ACC112 (cell line): Measurements from ENCODE around the gene LCT.

Source experiments
- H2AFZ ChIP-seq: fragments of 200-600 bp; sonication (generic); one replicate; pipeline ENCODE4 v1.6.0; 2017; ENCODE audit warnings: antibody characterized with exemption, low read length; ENCODE audit not compliant: unreplicated experiment
- H3K27ac ChIP-seq: fragments of 200-600 bp; sonication (generic); 2 replicates; pipeline ENCODE4 v1.5.1; 2014; ENCODE audit warnings: low read depth, mild to moderate bottlenecking, antibody characterized with exemption, low read length, moderate library complexity
- H3K27me3 ChIP-seq: fragments of 200-600 bp; sonication (generic); 2 replicates; pipeline ENCODE4 v1.6.1; 2014; ENCODE audit warnings: mild to moderate bottlenecking, antibody characterized with exemption, low read length, moderate library complexity, mixed read lengths; ENCODE audit not compliant: insufficient read depth
- H3K36me3 ChIP-seq: fragments of 200-600 bp; sonication (generic); 2 replicates; pipeline ENCODE4 v1.6.1; 2016; ENCODE audit warnings: mild to moderate bottlenecking, antibody characterized with exemption, low read length, moderate library complexity, mixed read lengths; ENCODE audit not compliant: insufficient read depth
- H3K4me1 ChIP-seq: fragments of 200-600 bp; sonication (generic); one replicate; pipeline ENCODE4 v1.6.1; 2016; ENCODE audit warnings: low read length, mixed read lengths; ENCODE audit not compliant: insufficient read depth, unreplicated experiment, control insufficient read depth
- H3K4me3 ChIP-seq: fragments of 200-600 bp; sonication (generic); 2 replicates; pipeline ENCODE4 v1.5.1; 2014; ENCODE audit warnings: mild to moderate bottlenecking, low read depth, low read length
- H3K79me2 ChIP-seq: fragments of 200-600 bp; sonication (generic); one replicate; pipeline ENCODE4 v1.6.0; 2016; ENCODE audit warnings: low read length; ENCODE audit not compliant: control insufficient read depth, unreplicated experiment, insufficient read depth

The LCT gene

GRCh38 chr2:135853401-135853800 is 16.4 kb upstream of the LCT start:
- no peaks in the 10 kb centered on the region for H3K79me2 ChIP-seq
- no peaks in the 10 kb centered on the region for H3K27me3 ChIP-seq
- no peak overlapping the region for H2AFZ ChIP-seq
- H3K36me3 ChIP-seq: peaks cover 35% of the 10 kb centered on the region
- no peak overlapping the region for H3K4me3 ChIP-seq
- H3K4me1 ChIP-seq: no peaks in the 10 kb centered on the region
- H3K27ac ChIP-seq: no peak overlapping the region

- Histone ChIP-seq H3K79me2 (no peaks in the 10 kb centered on the region), H3K4me3 (no peak overlapping the region), H2AFZ (no peak overlapping the region), H3K4me1 (no peaks in the 10 kb centered on the region), H3K36me3 (peaks cover 28% of the 10 kb centered on the region), H3K27ac (no peak overlapping the region), H3K27me3 (no peaks in the 10 kb centered on the region)
These were observed 14.9 kb upstream of the LCT start for GRCh38 chr2:135851858-135852257.

- no peak overlapping the region for H2AFZ ChIP-seq
- H3K4me3 ChIP-seq: no peak overlapping the region
- H3K79me2 ChIP-seq: no peaks in the 10 kb centered on the region
- no peak overlapping the region for H3K27ac ChIP-seq
- H3K36me3 ChIP-seq: peaks cover 21% of the 10 kb centered on the region
- H3K27me3 ChIP-seq: no peaks in the 10 kb centered on the region
- no peaks in the 10 kb centered on the region for H3K4me1 ChIP-seq
These were observed 14.1 kb upstream of the LCT start for GRCh38 chr2:135850892-135851668.

GRCh38 chr2:135849087-135849486 is 12.1 kb upstream of the LCT start:
- H2AFZ ChIP-seq: no peak overlapping the region
- peaks cover 33% of the 10 kb centered on the region for H3K36me3 ChIP-seq
- no peaks in the 10 kb centered on the region for H3K27me3 ChIP-seq
- no peaks in the 10 kb centered on the region for H3K4me1 ChIP-seq
- H3K79me2 ChIP-seq: no peaks in the 10 kb centered on the region
- H3K4me3 ChIP-seq: no peak overlapping the region
- H3K27ac ChIP-seq: no peak overlapping the region

GRCh38 chr2:135845997-135846396 is 9.0 kb upstream of the LCT start:
- Histone ChIP-seq H3K79me2 (no peaks in the 10 kb centered on the region), H3K4me3 (no peak overlapping the region), H3K27ac (no peak overlapping the region), H3K36me3 (peaks cover 32% of the 10 kb centered on the region), H3K4me1 (peaks cover 13% of the 10 kb centered on the region), H2AFZ (no peak overlapping the region), H3K27me3 (no peaks in the 10 kb centered on the region)

GRCh38 chr2:135845257-135845656 is 8.3 kb upstream of the LCT start:
- peaks cover 29% of the 10 kb centered on the region for H3K36me3 ChIP-seq
- no peaks in the 10 kb centered on the region for H3K79me2 ChIP-seq
- peaks cover 18% of the 10 kb centered on the region for H3K4me1 ChIP-seq
- no peak overlapping the region for H2AFZ ChIP-seq
- no peak overlapping the region for H3K4me3 ChIP-seq
- no peaks in the 10 kb centered on the region for H3K27me3 ChIP-seq
- H3K27ac ChIP-seq: no peak overlapping the region

- Histone ChIP-seq H3K27me3 (no peaks in the 10 kb centered on the region), H3K36me3 (peaks cover 25% of the 10 kb centered on the region), H3K4me3 (no peak overlapping the region), H2AFZ (no peak overlapping the region), H3K27ac (no peak overlapping the region), H3K4me1 (peaks cover 25% of the 10 kb centered on the region), H3K79me2 (no peaks in the 10 kb centered on the region)
These were observed 7.4 kb upstream of the LCT start for GRCh38 chr2:135844301-135844895.

GRCh38 chr2:135843671-135844070 is 6.7 kb upstream of the LCT start:
- H3K36me3 ChIP-seq: peaks cover 19% of the 10 kb centered on the region
- no peak overlapping the region for H2AFZ ChIP-seq
- H3K4me1 ChIP-seq: peaks cover 29% of the 10 kb centered on the region
- H3K79me2 ChIP-seq: no peaks in the 10 kb centered on the region
- H3K4me3 ChIP-seq: no peak overlapping the region
- H3K27ac ChIP-seq: no peak overlapping the region
- no peaks in the 10 kb centered on the region for H3K27me3 ChIP-seq

- Histone ChIP-seq H2AFZ (peak overlapping the region; percentile 49), H3K36me3 (peaks cover 12% of the 10 kb centered on the region), H3K79me2 (no peaks in the 10 kb centered on the region), H3K27me3 (no peaks in the 10 kb centered on the region), H3K27ac (peak overlapping the region; percentile 49), H3K4me1 (peaks cover 29% of the 10 kb centered on the region), H3K4me3 (peak overlapping the region; percentile 69)
These were observed 3.6 kb upstream of the LCT start for GRCh38 chr2:135840601-135841000.

- H2AFZ ChIP-seq: no peak overlapping the region
- H3K27ac ChIP-seq: 0 out of 2 replicates have a peak overlapping the region, but pooled peaks have one; percentile 8
- no peaks in the 10 kb centered on the region for H3K27me3 ChIP-seq
- H3K4me3 ChIP-seq: no peak overlapping the region
- peaks cover 6% of the 10 kb centered on the region; the same call in 1 of the 2 replicates for H3K36me3 ChIP-seq
- peaks cover 29% of the 10 kb centered on the region for H3K4me1 ChIP-seq
- no peaks in the 10 kb centered on the region for H3K79me2 ChIP-seq
These were observed 2.7 kb upstream of the LCT start for GRCh38 chr2:135839713-135840112.

- H3K79me2 ChIP-seq: no peaks in the 10 kb centered on the region
- no peaks in the 10 kb centered on the region for H3K27me3 ChIP-seq
- H3K4me1 ChIP-seq: peaks cover 24% of the 10 kb centered on the region
- no peak overlapping the region for H3K4me3 ChIP-seq
- no peak overlapping the region for H2AFZ ChIP-seq
- no peaks in the 10 kb centered on the region for H3K36me3 ChIP-seq
- H3K27ac ChIP-seq: no peak overlapping the region
These were observed 1.5 kb upstream of the LCT start for GRCh38 chr2:135838502-135838901.
